Vagina (tissue), 2 donors: ENCODE measurements around the gene PKN3. TPM values are rescaled to one million over a fixed set of nuclear protein-coding genes. Genes with fewer than 3 reads are reported as not detected.

Experiments
- DNase-seq, 2 donors: peaks; one replicate each; pipeline ENCODE4 v3.0.0-alpha.2; 2017; ENCODE audit errors: extremely low spot score in 2 of 2
- H3K27ac ChIP-seq: fragments of 200-600 bp; sonication (generic); one replicate; pipeline ENCODE4 v1.5.1; 2019
- H3K27me3 ChIP-seq: fragments of 200-600 bp; sonication (generic); one replicate; pipeline ENCODE4 v1.5.1; 2019
- H3K36me3 ChIP-seq, 2 donors: fragments of 200-600 bp; sonication (generic); one replicate each; pipeline ENCODE4 v1.5.1; 2017 to 2019
- H3K4me1 ChIP-seq: fragments of 200-600 bp; sonication (generic); one replicate; pipeline ENCODE4 v1.5.1; 2019
- H3K4me3 ChIP-seq, 2 donors: fragments of 200-600 bp; sonication (generic); 1 replicate in 1 of 2; 2 replicates in 1 of 2; pipeline ENCODE4 v1.5.1; 2016 to 2019
- H3K9me3 ChIP-seq: fragments of 200-600 bp; sonication (generic); one replicate; pipeline ENCODE4 v1.5.1; 2019
- CTCF ChIP-seq, 3 experiments: fragments of 450-650 bp in 2 of 3; fragments of 200-600 bp in 1 of 3; sonication (generic) in 1 of 3; IDR thresholded peaks; one replicate each; pipeline ENCODE4 v1.5.1; 2017 to 2019; ENCODE audit warnings: antibody characterized with exemption in 3 of 3, mild to moderate bottlenecking in 2 of 3, moderate library complexity in 2 of 3
- POLR2A ChIP-seq, 2 donors: fragments of 450-650 bp; IDR thresholded peaks; one replicate each; pipeline ENCODE4 v1.6.1; 2017; ENCODE audit warnings: antibody characterized with exemption in 2 of 2, mild to moderate bottlenecking in 2 of 2, moderate library complexity in 2 of 2
- POLR2AphosphoS5 ChIP-seq, 2 donors: sonication (generic); formaldehyde crosslinking; IDR thresholded peaks; one replicate each; pipeline ENCODE4 v1.9.0; 2017; ENCODE audit warnings: antibody characterized with exemption in 2 of 2, mild to moderate bottlenecking in 2 of 2, low read depth in 1 of 2; ENCODE audit not compliant: insufficient read depth in 1 of 2
- intact Hi-C: fragments of 100-400 bp; cut with DNase I; formaldehyde crosslinking; loops from one replicate; pipeline ENCODE4 v1.15.1; 2023
- total RNA-seq: library from RNA; depleted of rRNA; stranded (reverse); fragments of >200 nt; gene quantifications from one replicate; pipeline ENCODE4 v1.2.3, GENCODE V29; 2016

PKN3 gene
- total RNA-seq, 1 donor from 2014 or later = 8.3 TPM

GRCh38 chr9:128706671-128707381 is 4.5 kb downstream of the PKN3 start:
- Histone ChIP-seq H3K27ac (no peak overlapping the region), H3K9me3 (no peaks in the 10 kb centered on the region), H3K4me3 (no peak overlapping the region), H3K4me1 (peaks cover 13% of the 10 kb centered on the region), H3K27me3 (no peaks in the 10 kb centered on the region), H3K36me3 (no peaks in the 10 kb centered on the region)
- peak in 1 of 2 donors; percentile 82 for DNase-seq
- intact Hi-C loops = no loop called here
- TF ChIP-seq POLR2AphosphoS5 (IDR thresholded peaks at IDR 0.05; ENCODE audit: insufficient read depth in 1 of 2, low read depth in 1 of 2) = no peak
- TF ChIP-seq POLR2A (IDR thresholded peaks at IDR 0.05) = no peak
- no peak for TF ChIP-seq CTCF (IDR thresholded peaks at IDR 0.05)

GRCh38 chr9:128707446-128707845 is 5.1 kb downstream of the PKN3 start:
- no peaks in the 10 kb centered on the region for H3K27me3 ChIP-seq
- TF ChIP-seq POLR2AphosphoS5 (IDR thresholded peaks at IDR 0.05; ENCODE audit: insufficient read depth in 1 of 2, low read depth in 1 of 2) = no peak
- TF ChIP-seq CTCF (IDR thresholded peaks at IDR 0.05) = no peak
- no peak for TF ChIP-seq POLR2A (IDR thresholded peaks at IDR 0.05)
- no peak for DNase-seq
- no peak overlapping the region for H3K4me3 ChIP-seq
- H3K9me3 ChIP-seq = no peaks in the 10 kb centered on the region
- intact Hi-C loops = no loop called here
- no peaks in the 10 kb centered on the region for H3K36me3 ChIP-seq
- no peak overlapping the region for H3K27ac ChIP-seq
- peaks cover 9% of the 10 kb centered on the region for H3K4me1 ChIP-seq

- Histone ChIP-seq H3K27me3 (no peaks in the 10 kb centered on the region), H3K4me1 (no peaks in the 10 kb centered on the region), H3K36me3 (no peaks in the 10 kb centered on the region), H3K27ac (no peak overlapping the region), H3K4me3 (no peak overlapping the region), H3K9me3 (no peaks in the 10 kb centered on the region)
- TF ChIP-seq POLR2A (IDR thresholded peaks at IDR 0.05) (no peak), CTCF (IDR thresholded peaks at IDR 0.05) (no peak), POLR2AphosphoS5 (IDR thresholded peaks at IDR 0.05; ENCODE audit: insufficient read depth in 1 of 2, low read depth in 1 of 2) (no peak)
- DNase-seq = peak in 1 of 2 donors; percentile 79
- intact Hi-C loops = no loop called here
Measured at GRCh38 chr9:128712451-128713410, 10.4 kb downstream of the PKN3 start.

- TF ChIP-seq CTCF (IDR thresholded peaks at IDR 0.05) (no peak), POLR2A (IDR thresholded peaks at IDR 0.05) (no peak), POLR2AphosphoS5 (IDR thresholded peaks at IDR 0.05; ENCODE audit: insufficient read depth in 1 of 2, low read depth in 1 of 2) (no peak)
Measured at GRCh38 chr9:128713411-128713780, 11.1 kb downstream of the PKN3 start.

More at GRCh38 chr9:128713411-128713780, 11.1 kb downstream of the PKN3 start:
- no peaks in the 10 kb centered on the region for H3K27me3 ChIP-seq
- H3K4me1 ChIP-seq = no peaks in the 10 kb centered on the region
- H3K4me3 ChIP-seq = no peak overlapping the region
- no peaks in the 10 kb centered on the region for H3K9me3 ChIP-seq
- H3K36me3 ChIP-seq = no peaks in the 10 kb centered on the region
- DNase-seq = no peak
- intact Hi-C loops = no loop called here
- no peak overlapping the region for H3K27ac ChIP-seq
